Liver (tissue), 9 donors: Measurements from ENCODE around the gene CFAP410. TPM values are rescaled to one million over a fixed set of nuclear protein-coding genes. Genes with fewer than 3 reads are reported as not detected.

Experiments
- DNase-seq: peaks from one replicate; pipeline ENCODE4 v3.0.0-alpha.2; 2017; ENCODE audit warnings: low spot score
- H3K27ac ChIP-seq, 2 donors: one replicate each; pipeline ENCODE4 v1.7.0; 2013; ENCODE audit warnings: inconsistent platforms in 2 of 2, low read length in 2 of 2, control low read depth in 1 of 2, low read depth in 1 of 2, mild to moderate bottlenecking in 1 of 2
- H3K27me3 ChIP-seq, 4 donors: one replicate each; pipeline versions ENCODE4 v1.6.1 to v1.7.0; 2013; ENCODE audit warnings: low read length in 3 of 4, inconsistent platforms in 1 of 4, mild to moderate bottlenecking in 1 of 4, moderate library complexity in 1 of 4; ENCODE audit not compliant: control insufficient read depth in 4 of 4, insufficient read depth in 4 of 4
- H3K36me3 ChIP-seq, 4 donors: one replicate each; pipeline versions ENCODE4 v1.6.1 to v1.7.0; 2013; ENCODE audit warnings: low read length in 3 of 4, mild to moderate bottlenecking in 3 of 4, low read depth in 1 of 4, moderate library complexity in 1 of 4; ENCODE audit not compliant: control insufficient read depth in 4 of 4, insufficient read depth in 3 of 4
- H3K4me1 ChIP-seq, 4 donors: one replicate each; pipeline versions ENCODE4 v1.6.1 to v1.7.0; 2013; ENCODE audit warnings: low read length in 3 of 4, mild to moderate bottlenecking in 3 of 4, moderate library complexity in 1 of 4; ENCODE audit not compliant: control insufficient read depth in 4 of 4, insufficient read depth in 4 of 4
- H3K4me3 ChIP-seq, 3 donors: one replicate each; pipeline versions ENCODE4 v1.6.1 to v1.7.0; 2013; ENCODE audit warnings: low read length in 3 of 3, control low read depth in 1 of 3, low read depth in 1 of 3, mild to moderate bottlenecking in 1 of 3
- H3K9ac ChIP-seq, 2 donors: one replicate each; pipeline ENCODE4 v1.7.0; 2013; ENCODE audit warnings: low read length in 2 of 2, mild to moderate bottlenecking in 2 of 2, moderate library complexity in 2 of 2, control low read depth in 1 of 2, low read depth in 1 of 2
- H3K9me3 ChIP-seq, 4 donors: one replicate each; pipeline versions ENCODE4 v1.6.1 to v1.7.0; 2013; ENCODE audit warnings: low read length in 3 of 4; ENCODE audit not compliant: control insufficient read depth in 4 of 4
- ATF3 ChIP-seq: IDR thresholded peaks from 2 replicates; pipeline ENCODE4 v1.6.1; 2016; ENCODE audit warnings: antibody characterized with exemption
- EGR1 ChIP-seq, 2 donors: IDR thresholded peaks; 2 replicates each; pipeline ENCODE4 v1.6.1; 2016 to 2018; ENCODE audit warnings: antibody characterized with exemption in 2 of 2, low read depth in 2 of 2
- FOXA1 ChIP-seq: IDR thresholded peaks from 2 replicates; pipeline ENCODE4 v1.6.1; 2016; ENCODE audit warnings: antibody characterized with exemption
- REST ChIP-seq: IDR thresholded peaks from 2 replicates; pipeline ENCODE4 v1.6.1; 2016; ENCODE audit warnings: antibody characterized with exemption, mild to moderate bottlenecking
- RXRA ChIP-seq, 2 donors: IDR thresholded peaks; 2 replicates each; pipeline ENCODE4 v1.6.1; 2017 to 2018; ENCODE audit warnings: antibody characterized with exemption in 2 of 2, mild to moderate bottlenecking in 1 of 2
- SP1 ChIP-seq: IDR thresholded peaks from 2 replicates; pipeline ENCODE4 v1.6.1; 2018; ENCODE audit warnings: antibody characterized with exemption, mild to moderate bottlenecking
- TAF1 ChIP-seq: conservative IDR thresholded peaks from 2 replicates; pipeline ENCODE4 v1.6.1; 2016; ENCODE audit warnings: antibody characterized with exemption, mild to moderate bottlenecking
- WGBS: extraction: QIAGEN DNeasy Blood & Tissue Kit; methylation state at CpG from one replicate; pipeline ENCODE4 v1.1.7; 2013; 5-methylcytosine and 5-hydroxymethylcytosine counted together
- polyA plus RNA-seq, 2 donors: library from polyadenylated mRNA; stranded (reverse) in 1 of 2; unstranded in 1 of 2; fragments of 200-250 nt in 1 of 2; fragments of >200 nt in 1 of 2; fragmentation: Nextera tagmentation in 1 of 2; extraction: Ambion mirVana in 1 of 2; gene quantifications; one replicate each; pipeline versions ENCODE4 v1.2.1 to v1.2.3, GENCODE V29; 2013 to 2015
- total RNA-seq, 2 donors: library from RNA; depleted of rRNA; stranded (reverse); fragments of >200 nt; gene quantifications; one replicate each; pipeline ENCODE4 v1.2.3, GENCODE V29; 2014
- TF ChIP-seq, protein P1 (sequence below): IDR thresholded peaks from 2 replicates; pipeline ENCODE4 v1.6.1; 2016; ENCODE audit warnings: antibody characterized with exemption
- TF ChIP-seq, protein P2 (sequence below): IDR thresholded peaks from 2 replicates; pipeline ENCODE4 v1.6.1; 2016; ENCODE audit warnings: antibody characterized with exemption
- TF ChIP-seq, protein P3 (sequence below): fragments of 150-350 bp; IDR thresholded peaks from 2 replicates; pipeline ENCODE4 v1.5.1; 2017; ENCODE audit warnings: improper control_type of control experiment, low read depth, low read length; ENCODE audit not compliant: missing input control
- donor health status: healthy.
- donor health status: healthy.
- donor health status: healthy.
- donor health status: healthy.
- donor health status: healthy.

The CFAP410 gene
- total and polyA plus RNA-seq, 4 donors: 7.9 to 16.3 (median 12.3) TPM

- 95% methylated on average over 35 of the region's 35 CpGs for WGBS
- TF ChIP-seq, protein P1, sequence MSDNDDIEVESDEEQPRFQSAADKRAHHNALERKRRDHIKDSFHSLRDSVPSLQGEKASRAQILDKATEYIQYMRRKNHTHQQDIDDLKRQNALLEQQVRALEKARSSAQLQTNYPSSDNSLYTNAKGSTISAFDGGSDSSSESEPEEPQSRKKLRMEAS: no peak
- TF ChIP-seq EGR1 (IDR thresholded peaks at IDR 0.05; ENCODE audit: low read depth in 2 of 2) (no peak), TAF1 (no peak), ATF3 (no peak), SP1 (no peak), FOXA1 (no peak)
- TF ChIP-seq, protein P2, sequence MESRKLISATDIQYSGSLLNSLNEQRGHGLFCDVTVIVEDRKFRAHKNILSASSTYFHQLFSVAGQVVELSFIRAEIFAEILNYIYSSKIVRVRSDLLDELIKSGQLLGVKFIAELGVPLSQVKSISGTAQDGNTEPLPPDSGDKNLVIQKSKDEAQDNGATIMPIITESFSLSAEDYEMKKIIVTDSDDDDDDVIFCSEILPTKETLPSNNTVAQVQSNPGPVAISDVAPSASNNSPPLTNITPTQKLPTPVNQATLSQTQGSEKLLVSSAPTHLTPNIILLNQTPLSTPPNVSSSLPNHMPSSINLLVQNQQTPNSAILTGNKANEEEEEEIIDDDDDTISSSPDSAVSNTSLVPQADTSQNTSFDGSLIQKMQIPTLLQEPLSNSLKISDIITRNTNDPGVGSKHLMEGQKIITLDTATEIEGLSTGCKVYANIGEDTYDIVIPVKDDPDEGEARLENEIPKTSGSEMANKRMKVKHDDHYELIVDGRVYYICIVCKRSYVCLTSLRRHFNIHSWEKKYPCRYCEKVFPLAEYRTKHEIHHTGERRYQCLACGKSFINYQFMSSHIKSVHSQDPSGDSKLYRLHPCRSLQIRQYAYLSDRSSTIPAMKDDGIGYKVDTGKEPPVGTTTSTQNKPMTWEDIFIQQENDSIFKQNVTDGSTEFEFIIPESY: no peak
- TF ChIP-seq, protein P3, sequence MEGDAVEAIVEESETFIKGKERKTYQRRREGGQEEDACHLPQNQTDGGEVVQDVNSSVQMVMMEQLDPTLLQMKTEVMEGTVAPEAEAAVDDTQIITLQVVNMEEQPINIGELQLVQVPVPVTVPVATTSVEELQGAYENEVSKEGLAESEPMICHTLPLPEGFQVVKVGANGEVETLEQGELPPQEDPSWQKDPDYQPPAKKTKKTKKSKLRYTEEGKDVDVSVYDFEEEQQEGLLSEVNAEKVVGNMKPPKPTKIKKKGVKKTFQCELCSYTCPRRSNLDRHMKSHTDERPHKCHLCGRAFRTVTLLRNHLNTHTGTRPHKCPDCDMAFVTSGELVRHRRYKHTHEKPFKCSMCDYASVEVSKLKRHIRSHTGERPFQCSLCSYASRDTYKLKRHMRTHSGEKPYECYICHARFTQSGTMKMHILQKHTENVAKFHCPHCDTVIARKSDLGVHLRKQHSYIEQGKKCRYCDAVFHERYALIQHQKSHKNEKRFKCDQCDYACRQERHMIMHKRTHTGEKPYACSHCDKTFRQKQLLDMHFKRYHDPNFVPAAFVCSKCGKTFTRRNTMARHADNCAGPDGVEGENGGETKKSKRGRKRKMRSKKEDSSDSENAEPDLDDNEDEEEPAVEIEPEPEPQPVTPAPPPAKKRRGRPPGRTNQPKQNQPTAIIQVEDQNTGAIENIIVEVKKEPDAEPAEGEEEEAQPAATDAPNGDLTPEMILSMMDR: no peak
- H3K27me3 ChIP-seq: no peaks in the 10 kb centered on the region
- no peaks in the 10 kb centered on the region for H3K4me1 ChIP-seq
- peaks cover 2 to 66% (median 20%) of the 10 kb centered on the region in 4 donors for H3K36me3 ChIP-seq
- H3K27ac ChIP-seq: no peak overlapping the region
- no peaks in the 10 kb centered on the region for H3K9me3 ChIP-seq
- DNase-seq: no peak
- H3K9ac ChIP-seq: no peak overlapping the region
- no peak overlapping the region for H3K4me3 ChIP-seq
These were observed 19.7 kb downstream of the CFAP410 start for GRCh38 chr21:44319407-44320065.

DNA sequence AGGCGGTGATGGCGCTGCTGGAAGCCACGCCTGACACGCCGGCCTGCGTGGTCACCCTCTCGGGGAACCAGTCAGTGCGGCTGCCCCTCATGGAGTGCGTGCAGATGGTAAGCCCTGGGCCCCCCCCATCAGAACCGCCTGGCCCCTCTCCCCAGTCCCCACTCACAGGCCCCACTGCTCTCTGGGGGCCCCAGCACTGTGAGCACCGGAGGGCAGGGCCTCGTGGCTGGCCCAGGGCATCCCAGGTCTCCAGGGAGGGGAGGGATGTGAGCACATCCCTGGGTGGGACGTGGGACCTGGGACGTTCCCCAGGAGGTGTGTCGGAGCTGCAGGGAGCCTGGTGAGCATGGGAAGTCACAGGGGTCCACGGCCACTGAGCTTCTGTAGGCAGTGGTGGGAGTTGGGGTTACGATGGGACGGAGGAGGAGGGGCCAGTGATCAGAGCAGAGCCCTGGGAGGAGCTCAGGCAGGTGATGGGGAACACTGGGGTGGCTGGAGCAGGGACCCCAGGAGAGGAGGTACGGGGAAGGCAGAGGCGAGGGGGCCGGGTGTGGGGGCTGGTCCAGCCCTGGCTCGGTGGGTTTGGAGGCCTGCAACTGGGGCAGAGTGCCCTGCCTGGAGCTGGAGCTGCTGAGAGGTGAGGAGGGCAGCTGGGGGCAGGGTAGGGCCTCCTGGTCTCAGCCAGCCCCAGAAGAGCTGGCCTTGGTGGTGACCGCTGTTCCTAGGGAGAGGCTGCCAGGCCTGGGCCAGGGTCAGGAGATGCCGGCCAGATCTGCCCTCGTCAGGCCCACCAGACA is 20.5 kb downstream of the CFAP410 start:
- Histone ChIP-seq H3K27ac (no peak overlapping the region), H3K9ac (no peak overlapping the region), H3K9me3 (no peaks in the 10 kb centered on the region), H3K36me3 (peaks cover 0 to 62% (median 19%) of the 10 kb centered on the region in 4 donors), H3K4me3 (no peak overlapping the region), H3K27me3 (no peaks in the 10 kb centered on the region), H3K4me1 (no peaks in the 10 kb centered on the region)
- TF ChIP-seq RXRA (IDR thresholded peaks at IDR 0.05) (no peak), REST (no peak)
- 96% methylated on average over 25 of the region's 25 CpGs for whole genome bisulfite sequencing
- no peak for DNase-seq
